ENCODE measurements around the gene GNAS.
"Not testable (repeated sequence)": the region's sequence is repeated elsewhere in the genome, so short reads cannot be mapped to it uniquely, and the experiment has no call there.

GNAS gene

DNA sequence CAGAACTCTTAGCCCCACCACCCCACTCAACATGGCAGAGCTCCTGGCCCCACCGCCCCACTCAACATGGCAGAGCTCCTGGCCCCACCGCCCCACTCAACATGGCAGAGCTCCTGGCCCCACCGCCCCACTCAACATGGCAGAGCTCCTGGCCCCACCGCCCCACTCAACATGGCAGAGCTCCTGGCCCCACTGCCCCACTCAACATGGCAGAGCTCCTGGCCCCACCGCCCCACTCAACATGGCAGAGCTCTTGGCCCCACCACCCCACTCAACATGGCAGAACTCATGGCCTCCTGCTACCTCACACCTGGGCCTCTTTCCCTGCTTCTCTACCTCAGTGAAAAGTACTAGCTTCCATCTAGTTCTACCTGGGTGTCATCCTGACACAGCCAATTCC, 23.7 kb upstream of the GNAS start:
- not testable (repeated sequence) for DNase-seq (ENCODE audit: low spot score)

- peak; percentile 54 for DNase-seq (ENCODE audit: low spot score)
Observed at GRCh38 chr20:58829531-58829941, 23.0 kb upstream of the GNAS start.

DNA sequence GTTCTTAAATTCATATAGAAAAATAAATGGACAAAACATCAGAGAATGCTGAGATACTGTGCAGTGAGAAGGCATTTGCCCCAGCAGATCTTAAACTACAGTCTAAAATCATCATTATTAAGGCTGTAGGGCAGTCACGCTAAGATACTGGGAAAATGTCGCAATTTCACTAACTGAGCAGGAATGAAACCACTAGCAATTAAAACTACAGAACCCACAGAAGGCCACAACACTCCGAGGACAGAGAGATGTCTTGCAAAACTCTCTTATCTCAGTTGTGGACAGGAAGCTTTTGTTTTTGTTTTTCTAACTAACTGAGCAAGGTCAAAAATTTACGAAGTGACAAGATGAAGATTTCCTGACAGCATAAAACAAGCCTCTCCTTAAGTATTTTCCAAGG, 20.1 kb upstream of the GNAS start:
- no peak for DNase-seq (ENCODE audit: low spot score)

DNA sequence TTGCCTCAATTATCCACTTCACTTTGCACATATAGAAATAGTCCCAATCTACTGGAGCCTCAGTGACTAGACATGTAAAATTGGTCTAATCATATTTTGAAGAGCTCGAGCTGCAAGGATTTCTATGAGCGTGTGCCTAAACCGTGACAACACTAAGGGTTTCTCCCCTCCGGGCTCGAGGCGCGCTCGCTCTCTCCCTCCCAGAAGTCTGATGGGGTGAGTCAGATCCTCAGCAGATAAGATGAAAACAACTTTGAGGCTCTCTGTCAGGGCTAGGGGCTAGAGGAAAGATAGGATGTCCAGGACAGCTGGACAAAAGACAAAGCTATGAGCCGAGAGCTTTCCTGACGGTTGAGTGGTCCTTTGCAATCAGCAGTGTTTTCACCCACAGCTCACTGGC, 18.6 kb upstream of the GNAS start:
- DNase-seq (ENCODE audit: low spot score), result no peak

- DNase-seq (ENCODE audit: low spot score), result no peak
Observed at GRCh38 chr20:58835231-58835630, 17.3 kb upstream of the GNAS start.

DNA sequence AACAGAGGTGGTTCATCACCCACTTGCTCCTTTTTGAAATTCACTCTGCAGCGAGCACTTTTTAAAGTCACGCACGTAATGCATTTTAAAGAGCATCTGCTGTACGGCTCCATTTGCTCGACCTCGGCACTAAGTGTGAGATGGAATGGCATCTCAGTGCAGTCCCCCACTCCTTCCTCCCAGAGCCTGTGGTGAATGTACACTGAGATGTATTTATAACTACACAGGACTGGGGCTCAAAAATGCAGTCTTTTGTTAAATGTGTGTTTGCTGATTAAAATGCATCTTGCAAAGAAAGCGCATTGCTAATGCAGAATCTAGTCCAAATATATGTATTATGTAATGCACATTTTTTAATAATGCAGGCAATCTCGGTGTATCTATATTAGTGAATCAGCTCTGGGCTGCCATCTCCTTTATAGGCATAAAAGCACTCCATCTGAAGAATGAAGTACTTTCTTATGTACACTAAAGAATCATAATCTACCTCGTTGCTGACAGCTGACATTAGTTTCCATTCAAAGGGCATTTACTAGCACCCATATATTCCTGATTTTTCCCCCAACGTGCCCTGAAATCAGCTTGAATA, 15.8 kb upstream of the GNAS start:
- DNase-seq (ENCODE audit: low spot score), result no peak

DNA sequence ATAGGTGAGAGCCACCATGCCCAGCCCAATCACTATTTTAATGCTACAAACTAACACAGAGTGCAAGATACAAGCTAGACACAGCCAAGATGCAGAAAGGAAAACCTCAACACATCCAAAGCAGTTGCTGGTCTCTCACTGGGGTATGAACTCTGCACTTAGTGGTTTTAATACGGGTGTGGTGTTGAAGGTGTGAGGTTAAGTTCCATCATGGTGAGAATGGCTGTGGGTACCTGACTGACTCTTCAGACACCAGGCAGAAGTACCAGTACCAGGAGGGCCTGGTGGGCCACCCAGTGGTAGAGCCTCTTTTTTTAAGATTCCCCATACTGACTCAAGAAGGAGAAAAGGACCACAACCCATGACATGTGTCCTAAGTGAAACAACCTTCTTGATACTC, 14.8 kb upstream of the GNAS start:
- DNase-seq (ENCODE audit: low spot score), result no peak

DNA sequence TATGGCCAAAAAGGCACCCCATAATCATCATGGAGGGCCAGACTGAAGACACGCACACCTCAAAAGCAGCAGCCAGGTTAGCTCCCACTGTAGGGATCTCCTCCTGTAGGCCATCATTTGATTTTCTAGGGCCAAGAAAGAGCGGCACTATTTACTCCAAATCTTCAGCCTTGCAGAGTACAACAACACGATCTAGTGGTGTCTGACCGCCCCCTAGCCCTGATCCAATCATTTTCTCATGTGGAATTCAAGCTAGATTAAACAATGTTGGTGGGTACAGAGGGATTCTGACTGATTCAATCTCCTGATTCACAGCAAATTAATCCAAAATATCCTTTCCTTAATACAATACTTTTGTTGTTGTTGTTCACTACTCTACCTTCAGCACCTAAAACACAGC, 14.3 kb upstream of the GNAS start:
- no peak for DNase-seq (ENCODE audit: low spot score)

GRCh38 chr20:58839474-58839874, 13.0 kb upstream of the GNAS start:
- peak; percentile 12 for DNase-seq (ENCODE audit: low spot score)

DNA sequence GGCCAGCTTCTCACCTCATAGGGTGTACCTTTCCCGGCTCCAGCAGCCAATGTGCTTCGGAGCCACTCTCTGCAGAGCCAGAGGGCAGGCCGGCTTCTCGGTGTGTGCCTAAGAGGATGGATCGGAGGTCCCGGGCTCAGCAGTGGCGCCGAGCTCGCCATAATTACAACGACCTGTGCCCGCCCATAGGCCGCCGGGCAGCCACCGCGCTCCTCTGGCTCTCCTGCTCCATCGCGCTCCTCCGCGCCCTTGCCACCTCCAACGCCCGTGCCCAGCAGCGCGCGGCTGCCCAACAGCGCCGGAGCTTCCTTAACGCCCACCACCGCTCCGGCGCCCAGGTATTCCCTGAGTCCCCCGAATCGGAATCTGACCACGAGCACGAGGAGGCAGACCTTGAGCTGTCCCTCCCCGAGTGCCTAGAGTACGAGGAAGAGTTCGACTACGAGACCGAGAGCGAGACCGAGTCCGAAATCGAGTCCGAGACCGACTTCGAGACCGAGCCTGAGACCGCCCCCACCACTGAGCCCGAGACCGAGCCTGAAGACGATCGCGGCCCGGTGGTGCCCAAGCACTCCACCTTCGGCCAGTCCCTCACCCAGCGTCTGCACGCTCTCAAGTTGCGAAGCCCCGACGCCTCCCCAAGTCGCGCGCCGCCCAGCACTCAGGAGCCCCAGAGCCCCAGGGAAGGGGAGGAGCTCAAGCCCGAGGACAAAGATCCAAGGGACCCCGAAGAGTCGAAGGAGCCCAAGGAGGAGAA, 12.3 kb upstream of the GNAS start:
- DNase-seq (ENCODE audit: low spot score), result no peak

DNA sequence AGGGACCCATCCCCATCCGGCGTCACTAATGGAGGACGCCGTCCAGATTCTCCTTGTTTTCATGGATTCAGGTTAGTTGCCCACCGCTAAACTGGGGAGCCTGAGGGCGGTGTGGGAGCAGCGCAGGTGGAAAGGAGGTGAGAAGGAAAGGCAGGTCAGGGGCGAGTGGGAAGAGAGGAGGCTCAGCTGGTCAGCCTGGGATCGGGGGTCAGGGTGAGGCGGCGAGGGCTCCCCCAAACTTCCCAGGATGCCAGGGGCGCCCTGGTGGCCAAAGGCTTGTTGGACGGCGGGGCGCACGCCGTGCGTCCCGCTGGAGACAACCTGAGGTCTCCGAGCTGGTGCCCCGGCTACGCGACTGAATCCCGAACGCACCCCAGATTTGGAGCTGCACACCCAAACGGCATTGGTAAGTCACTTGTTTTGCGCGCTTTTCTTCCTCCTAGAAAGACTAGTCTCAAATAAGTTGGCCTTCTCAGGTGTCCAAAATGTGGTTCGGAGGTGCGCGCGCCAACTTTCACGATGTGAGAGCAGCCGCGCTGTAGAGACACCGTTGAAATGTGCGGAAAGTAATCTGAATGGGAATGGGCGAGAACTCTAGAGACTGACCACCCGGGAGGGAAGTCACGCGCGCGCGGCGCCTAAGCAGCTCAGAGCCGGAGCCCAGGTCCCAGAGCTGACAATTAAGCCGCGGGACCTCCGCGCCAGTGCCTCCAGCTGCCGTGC, 11.5 kb upstream of the GNAS start:
- no peak for DNase-seq (ENCODE audit: low spot score)

GRCh38 chr20:58841539-58842264, 10.8 kb upstream of the GNAS start:
- DNase-seq (ENCODE audit: low spot score), result no peak

DNA sequence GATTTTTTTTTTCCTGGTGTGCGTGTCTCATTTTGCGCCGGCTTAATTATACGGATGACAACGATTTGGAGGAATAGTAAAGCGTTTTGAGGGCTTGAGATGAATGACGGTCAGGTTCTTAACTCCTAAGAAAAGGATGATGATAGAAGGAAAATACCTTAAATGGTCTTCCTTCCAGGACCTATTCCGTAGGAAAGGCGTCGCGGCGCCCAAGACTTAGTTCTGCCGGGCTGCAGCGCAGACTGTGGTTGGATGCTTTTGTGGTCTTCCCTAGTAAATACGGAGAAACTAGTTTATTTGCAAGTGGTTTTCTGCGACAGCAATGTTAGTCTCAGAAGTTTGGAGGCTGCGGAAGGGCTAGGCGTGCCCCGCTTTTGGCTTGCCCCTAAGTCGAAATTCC, 10.2 kb upstream of the GNAS start:
- no peak for DNase-seq (ENCODE audit: low spot score)

DNA sequence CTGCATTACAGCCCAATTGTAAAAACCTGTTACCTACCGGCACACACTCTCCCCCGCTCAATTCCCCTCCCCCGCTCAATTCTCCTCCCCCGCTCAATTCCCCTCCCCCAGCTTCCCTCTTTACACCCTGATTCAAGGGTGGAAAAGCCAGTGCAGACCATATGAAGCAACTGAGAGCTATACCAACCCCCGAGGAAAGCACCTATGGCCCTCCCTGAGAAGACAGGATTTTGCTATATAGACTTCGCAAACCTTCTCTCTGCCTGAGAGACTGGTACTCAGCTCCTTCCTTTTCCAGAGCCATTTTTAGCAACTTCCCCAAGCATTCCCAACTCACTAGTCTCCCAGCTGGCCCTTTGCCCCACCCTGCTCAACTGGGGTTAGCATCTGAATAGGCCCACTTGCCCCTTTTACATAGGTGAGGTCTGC, 9.4 kb upstream of the GNAS start:
- DNase-seq (ENCODE audit: low spot score), result no peak

DNA sequence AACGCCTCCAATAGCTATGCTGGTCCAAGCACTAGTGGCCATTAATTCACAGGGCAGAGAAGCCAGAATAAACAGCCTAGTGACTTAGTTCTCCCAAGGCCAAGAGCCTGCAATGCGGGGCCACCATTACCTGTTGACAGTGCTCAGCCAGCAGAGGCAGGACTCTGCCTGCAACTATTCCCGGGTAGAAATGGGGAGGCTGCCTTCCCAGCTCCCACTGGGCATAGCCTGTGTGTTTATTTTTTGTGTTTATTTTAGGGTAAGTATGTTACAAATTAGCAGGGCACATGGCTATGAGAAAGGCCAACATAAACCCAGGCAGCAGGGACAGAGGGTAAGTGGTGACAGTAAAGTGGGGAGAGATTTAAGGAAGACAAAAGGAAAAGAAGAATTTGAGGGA, 6.8 kb upstream of the GNAS start:
- no peak for DNase-seq (ENCODE audit: low spot score)

GRCh38 chr20:58847463-58847862, 5.1 kb upstream of the GNAS start:
- DNase-seq (ENCODE audit: low spot score), result no peak

- DNase-seq (ENCODE audit: low spot score), result no peak
Observed at GRCh38 chr20:58850693-58851174, 1.8 kb upstream of the GNAS start, which contains the start of gene GNAS-AS1. TSS of gene GNAS-AS1 (minus strand) at chr20:58850902.

DNA sequence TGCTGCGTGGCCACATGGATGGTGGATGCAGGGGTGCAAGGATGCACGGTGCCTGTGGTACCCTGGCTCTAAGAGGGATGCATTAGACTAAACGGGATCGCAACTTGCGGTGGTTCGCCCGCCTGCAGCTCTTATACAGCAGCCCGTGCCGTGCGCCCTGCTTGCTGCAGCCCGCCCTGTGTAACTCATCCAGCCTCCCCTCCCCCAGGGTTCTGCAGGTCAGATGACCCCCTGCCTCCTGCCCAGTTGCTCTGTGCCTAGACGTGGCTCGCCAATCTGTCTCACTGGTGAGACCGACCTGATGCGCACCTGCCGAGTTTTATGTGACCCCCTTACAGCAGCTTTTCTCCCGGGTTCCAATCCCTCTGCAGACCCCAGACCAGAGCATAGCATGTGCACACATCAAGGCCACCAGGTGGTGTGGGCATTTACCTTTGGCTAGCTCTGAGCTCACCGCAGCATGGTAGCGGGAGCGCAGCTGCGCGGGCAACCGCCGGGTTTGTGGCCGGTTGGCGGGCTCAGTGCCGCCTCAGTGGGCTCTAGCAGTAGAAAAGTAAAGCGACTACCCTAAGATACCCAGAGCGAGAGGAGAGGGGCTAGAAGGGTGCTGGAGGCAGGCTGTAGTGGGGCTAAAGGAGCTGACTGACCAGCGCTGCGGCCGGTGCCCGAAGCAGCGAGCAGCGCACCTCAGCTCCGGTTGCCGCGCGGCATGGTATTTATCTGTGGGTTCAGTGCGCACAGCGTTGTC, 1.1 kb upstream of the GNAS start:
- no peak for DNase-seq (ENCODE audit: low spot score)

DNA sequence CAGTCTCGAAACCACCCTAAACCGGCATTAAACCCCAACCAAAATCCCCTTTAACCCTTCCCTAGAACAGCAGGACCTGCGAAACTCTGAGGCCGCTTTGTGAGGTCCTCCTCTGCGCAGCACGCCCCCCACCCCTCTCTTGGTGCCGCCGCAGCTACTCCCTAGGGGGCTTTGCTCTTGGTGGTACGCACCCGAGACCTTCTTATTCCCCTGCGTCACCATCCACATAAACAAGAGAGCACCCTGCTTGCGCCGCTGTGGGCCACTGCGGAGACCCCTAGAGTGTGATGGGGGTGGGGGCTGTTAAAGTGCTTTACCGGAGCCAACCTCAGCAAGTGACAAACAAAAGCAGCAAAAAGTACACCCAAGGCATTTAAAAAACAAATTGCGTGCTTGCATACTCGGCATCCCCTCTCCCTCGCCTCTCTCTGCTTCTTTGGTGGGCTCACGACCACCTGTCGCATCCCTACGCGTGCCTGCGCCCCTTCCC, 502 bp upstream of the GNAS start:
- DNase-seq (ENCODE audit: low spot score), result no peak

GRCh38 chr20:58853466-58853865, 950 bp downstream of the GNAS start:
- no peak for DNase-seq (ENCODE audit: low spot score)

- DNase-seq (ENCODE audit: low spot score), result no peak
Observed at GRCh38 chr20:58853976-58854637, 1.6 kb downstream of the GNAS start.

Data from cerebellar cortex (tissue), 1 donor.